Activated effector memory CD4-positive, alpha-beta T cell treated with Interleukin-2 at 50 U/mL for 16 hours (primary cell): ENCODE data around the gene DOCK4.

Source experiments
- DNase-seq: peaks from one replicate; pipeline ENCODE4 v3.0.0-alpha.2; 2020

Gene DOCK4

DNA sequence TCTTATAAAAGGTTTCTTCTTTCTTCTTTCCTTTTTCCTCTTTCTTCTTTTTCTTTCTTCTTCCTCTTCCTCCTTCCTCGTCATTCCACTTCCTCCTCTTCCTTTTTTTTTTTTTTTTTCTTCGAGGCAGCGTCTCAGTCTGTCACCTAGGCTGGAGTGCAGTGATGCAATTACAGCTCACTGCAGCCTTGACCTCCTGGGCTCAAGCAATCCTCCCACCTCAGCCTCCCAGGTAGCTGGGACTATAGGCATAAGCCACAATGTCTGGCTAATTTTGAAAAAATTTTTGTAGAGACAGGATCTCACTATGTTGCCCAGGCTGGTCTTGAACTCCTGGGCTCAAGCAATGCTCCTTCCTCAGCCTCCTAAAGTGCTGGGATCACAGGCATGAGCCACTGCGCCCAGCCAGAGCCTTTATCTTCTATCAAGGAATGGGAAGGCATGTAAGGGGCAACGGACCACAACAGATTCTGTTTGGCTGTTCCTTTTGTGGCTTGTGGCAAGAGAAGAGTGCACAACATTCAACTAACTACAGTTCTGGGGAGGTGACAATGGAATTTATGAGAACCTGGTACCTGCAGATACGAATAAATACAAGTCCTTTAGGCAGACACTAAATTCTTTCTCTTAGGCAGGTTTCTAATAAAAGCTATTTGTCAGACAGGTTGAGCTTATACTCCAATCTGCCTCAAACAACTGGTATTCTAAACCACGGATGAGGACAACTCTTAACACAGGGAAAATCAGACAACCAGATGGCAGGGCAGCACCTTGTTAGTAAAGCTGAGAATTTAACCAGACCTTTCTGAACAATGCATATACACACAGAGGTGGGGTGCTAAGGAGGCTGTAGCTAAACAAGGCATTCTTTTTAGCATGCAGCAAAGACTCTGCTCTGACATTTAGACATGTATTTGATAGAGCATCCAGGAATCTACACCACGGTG is 100.3 kb downstream of the DOCK4 start:
- DNase-seq = no peak

DNA sequence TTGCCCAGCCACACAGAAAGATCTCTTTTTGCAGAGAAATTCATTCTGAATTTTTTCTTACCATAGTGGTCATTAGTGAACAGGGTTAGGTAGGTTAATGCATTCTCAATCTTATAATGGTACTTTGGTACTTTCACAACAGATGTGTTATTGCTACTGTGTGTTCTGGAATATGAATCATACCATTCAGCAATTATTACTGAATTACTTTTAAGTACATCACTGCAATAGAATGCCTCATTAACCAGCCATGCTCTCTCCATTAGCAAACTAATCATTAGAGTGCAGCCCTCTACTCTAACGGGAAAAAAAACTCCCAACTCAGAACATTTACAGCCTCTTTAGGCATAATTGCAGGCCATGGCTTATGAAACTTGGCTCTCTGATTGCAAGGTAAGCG is 102.1 kb downstream of the DOCK4 start:
- DNase-seq = no peak

DNA sequence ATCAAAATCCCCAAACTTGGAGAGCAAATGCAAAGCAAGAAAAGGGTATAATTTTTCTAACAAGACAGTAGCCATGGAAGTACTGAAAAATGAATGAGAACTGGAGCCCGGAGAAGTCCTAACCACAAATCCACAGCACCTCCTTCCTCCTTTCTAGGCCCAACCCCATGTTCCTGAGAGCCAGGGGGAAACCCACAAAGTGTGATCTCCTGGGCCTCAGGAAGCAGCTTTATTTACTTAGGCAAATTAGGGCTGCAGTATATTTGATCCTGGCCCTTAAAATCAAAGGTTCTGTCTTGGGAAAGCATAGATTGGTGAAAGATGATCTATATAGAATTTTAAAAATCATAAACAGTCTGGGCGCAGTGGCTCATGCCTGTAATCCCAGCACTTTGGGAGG is 103.0 kb downstream of the DOCK4 start:
- DNase-seq = no peak

DNA sequence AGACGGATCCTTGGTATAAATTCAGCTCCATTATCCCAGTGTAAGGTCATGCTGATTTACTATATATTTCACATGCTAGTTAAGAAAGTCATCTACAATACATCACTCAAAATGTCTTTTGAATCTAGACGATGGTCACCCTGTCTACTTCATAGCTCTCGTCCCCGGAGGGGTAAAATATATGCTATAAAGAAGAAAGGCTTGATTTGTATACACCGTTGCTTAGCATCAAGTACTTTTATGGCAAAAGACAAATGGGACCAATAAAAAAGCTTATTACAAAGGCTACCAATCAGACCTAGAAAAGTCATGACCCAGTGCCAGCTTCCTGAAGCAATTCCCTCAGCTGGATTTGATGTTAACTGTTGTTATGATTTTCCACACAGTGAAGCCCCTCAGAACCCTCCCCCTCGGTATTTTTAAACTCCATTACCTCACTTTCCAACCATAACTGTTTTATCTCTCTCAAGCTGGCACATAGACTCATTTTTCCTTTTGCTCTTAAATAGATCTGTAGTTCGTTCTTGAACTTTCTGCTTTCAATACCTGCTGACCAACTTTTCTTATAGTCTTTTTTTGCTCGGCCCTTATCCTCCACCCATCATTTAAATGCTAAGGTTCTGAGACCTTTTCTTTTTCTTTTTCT is 104.9 kb downstream of the DOCK4 start:
- no peak for DNase-seq

DNA sequence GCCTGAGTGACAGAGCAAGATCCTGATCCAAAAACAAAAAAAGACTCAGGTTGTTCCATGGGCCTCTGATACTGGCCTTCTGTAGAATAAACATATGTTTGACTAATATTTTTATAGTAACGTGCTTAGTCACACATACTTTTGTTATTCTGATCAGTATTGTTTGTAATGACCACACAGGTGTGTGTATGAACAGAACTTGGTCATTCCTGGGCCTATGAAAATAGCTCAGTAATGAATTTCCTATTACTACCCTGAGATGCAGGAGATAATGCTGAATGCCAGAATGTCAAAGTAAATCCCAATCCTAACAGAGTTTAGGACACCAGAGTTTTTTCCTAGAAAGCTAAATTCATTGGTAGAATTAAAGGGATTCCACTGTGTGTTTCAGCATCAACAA is 108.7 kb downstream of the DOCK4 start:
- DNase-seq = no peak

DNA sequence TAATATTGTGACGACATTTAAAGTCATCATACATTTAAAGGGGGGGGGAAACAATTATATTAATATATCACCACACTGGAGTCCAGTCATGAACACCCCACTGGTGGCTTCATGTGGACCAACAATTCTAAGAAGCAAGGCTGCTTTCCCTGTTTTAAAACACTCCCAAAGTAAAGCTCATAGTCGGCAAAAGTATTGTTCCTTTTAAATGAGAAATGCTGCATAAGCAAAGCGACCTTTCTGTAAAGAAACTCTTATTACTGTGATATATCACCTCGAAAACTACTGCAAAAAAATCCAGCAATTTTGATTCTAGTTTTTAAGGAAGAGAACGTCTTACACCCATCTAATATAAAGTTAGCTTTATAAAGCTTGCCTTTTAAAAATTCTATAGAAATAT is 112.8 kb downstream of the DOCK4 start:
- no peak for DNase-seq

DNA sequence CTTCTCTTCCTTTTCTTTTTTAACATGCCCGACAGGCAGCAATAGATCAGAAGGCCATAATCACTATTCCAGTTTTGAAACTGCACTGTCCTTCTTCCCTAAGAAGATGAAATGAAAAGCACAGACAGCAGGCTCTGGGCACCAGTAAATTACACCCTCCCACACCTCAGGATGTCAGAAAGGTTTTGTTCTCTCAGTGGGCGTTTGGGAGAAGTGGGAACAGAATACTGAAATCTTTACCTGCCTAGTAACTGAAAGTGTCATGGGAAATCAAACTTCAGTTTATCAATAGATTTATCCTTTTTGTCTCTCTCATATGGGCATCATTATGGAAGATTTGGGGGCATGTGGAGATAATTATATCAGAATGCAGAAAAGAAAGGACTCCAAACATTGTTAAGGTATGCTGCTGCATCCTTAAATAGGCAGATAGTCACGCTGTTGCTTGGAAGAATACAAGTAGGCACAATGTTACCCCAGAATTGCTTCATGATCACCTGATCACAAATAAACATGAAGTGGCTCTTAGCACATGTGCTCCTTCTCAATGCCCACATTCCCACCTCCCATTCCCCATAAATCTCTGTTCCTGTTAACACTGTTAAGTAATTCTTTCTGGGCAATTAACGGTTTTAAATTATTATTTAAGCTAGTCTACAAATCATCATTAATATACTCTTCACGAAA is 113.3 kb downstream of the DOCK4 start:
- no peak for DNase-seq

DNA sequence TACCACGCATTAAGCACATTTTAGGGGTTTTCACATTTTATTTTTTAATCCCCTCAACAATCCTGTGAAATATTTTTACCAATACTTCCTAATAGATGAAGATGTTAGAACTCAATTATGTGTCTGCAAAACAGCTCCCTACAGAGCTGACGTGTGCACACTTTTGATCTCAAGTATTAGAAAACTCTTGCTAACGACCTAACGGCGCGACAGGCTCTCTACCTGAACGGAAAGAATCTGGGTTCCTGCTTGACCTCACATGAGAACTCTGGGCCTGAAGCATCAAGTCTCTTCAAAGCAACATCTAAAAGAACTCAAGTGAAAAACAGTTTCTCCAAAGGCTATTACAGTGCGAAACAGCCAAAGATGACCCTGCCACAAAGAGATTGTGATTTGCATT is 113.9 kb downstream of the DOCK4 start:
- no peak for DNase-seq

DNA sequence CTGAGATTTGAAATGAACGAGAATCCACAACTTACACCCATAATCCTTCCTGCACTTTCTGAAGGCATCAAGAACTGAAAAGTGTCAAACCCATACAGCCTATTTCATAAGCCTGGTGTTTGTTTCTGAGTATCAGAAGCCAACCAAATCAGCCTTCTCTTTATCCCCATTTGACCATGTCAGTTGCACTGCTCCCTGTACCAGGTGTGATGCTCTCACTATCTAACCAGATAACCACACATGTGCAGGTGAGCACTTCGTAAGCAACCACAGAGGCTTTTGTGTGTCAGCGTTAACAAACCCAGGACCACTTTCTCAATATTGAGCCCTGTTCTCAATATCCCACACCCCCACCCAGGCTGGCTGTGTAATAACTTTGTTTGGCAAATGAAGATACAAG is 114.4 kb downstream of the DOCK4 start:
- no peak for DNase-seq

DNA sequence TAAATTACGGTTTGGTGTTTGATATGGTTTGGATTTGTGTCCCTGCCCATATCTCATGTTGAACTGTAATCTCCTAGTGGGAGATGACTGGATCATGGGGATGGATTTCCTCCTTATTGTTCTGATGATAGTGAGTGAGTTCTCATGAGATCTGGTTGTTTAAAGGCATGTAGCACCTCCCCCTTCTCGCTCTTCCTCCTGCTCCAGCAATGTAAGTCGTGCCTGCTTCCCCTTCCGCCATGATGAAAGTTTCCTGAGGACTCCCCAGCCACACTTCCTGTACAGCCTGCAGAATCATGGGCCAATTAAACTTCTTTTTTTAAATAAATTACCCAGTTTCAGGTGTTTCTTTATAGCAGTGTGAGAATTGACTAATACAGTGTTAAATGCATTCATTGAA is 116.6 kb downstream of the DOCK4 start:
- DNase-seq = no peak

DNA sequence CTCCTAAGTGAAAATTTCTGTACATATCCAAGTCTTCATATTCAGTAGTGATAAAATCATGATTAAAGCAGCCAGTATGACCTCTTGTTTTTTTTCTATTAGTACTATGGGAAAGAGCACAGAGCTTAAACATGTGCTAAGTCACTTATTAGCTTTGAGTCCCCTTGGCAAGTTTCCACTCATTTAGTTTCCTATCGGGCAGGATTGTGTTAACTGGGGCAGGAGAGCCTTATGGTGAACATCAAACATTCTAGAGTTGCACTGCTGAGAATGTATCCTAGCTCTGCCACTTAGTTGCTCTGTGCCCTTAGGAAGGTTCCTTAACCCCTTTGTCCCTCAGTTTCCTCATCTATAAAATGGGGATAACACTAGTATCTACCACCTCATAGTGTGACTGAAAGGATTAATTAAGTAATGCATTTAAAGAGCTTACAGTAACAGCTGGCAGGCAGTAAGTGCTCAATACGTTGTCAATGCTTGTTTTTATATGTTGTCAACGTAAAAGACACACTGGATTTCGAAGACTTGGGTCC is 117.6 kb downstream of the DOCK4 start:
- no peak for DNase-seq

DNA sequence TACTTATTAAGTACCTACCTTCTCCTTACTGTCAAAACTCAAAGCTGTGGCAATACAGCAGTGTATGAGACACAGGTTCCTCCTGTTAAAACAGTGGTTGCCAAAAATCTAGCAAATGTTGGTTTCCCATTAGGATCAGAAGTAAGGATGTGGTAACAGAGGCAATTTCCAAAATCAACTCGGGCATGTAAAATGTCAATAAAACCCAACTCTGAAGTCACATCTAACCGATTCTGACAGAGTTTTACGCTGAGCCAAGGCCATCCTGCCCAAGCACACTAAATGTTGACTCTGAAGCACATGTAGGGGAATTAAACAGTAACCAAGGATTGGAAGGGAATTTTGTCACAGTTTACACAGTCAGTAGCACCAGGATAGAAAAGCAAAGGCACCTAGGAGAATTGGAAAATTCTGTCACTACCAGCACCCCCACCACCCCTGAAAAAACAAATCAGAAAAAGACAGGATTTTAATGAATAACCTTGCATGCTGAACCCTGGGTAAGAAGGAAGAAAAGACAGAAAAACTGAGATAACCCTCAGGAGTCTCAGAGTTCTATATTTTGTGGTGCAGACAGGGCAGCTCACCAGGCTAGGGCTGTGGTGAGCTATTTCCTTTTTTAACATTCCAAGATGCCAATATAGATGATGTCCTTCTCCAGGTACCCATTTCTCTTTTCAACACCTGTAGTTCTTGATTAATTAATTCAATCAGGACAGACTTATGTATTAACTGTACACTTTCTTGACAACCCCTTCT is 119.5 kb downstream of the DOCK4 start:
- no peak for DNase-seq

DNA sequence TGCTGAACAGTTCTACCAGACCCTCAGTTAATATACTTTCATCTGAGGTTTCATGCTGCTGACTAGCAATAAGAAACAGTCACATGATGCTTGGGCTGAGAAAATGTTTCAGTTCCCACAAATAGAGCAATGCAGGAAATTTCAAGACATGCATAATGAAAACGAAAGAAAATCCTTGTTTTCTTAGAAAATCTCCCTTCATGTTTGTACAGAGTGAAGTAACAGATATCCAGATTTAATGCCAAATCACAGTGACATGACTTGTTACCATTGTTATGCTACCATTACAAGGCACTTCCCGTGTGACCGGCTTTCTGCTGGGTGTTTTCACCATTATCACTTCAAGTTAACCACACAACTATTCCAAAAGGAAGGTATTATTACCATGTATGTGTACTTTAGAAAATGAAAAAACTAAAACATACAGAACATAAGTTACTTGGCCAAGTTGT is 121.7 kb downstream of the DOCK4 start:
- DNase-seq = no peak

DNA sequence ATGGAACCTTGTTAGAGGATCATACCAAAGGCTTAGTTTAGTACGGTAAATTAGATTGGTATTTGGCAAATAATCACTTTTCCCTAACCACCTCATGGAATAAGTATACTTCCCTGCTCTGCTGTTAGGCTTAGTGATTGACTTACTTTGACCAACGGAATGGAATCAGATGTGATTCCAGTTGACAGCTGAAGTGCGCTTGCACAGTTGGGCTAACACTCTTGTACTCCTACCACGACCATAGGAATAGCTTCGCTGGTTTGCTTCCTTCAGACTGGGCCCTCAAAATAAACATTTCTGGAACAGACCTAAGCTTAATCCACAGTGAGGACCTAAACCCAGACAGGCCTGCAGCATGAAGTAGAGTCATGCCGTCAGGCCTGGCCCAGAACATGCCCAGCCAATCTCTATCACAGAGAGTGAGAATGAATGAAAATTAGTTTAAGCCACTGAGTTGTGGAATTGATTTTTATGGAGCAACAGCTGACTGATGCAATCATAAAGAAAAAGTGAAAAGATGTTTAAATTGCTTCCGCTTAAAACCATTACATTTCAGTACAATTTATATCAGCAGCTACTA is 122.3 kb downstream of the DOCK4 start:
- no peak for DNase-seq

DNA sequence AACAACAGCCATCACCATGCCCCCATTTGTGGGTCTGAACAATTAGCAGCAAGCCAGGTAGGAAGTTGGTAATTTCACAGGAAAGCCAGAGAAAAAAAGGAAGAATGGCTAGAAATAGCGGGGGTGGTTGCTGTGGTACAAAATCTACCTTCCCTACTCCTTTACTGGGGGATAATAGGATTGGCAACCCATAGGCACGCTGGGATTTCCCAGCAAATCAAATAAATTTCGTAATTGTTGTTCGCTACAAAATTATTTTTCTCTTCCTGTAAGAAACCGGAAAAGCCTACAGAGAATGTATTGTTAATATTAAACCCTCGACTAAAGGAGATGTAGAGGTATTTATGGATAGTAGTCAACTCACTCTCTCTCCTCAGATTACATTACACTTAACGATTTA is 123.9 kb downstream of the DOCK4 start:
- no peak for DNase-seq

DNA sequence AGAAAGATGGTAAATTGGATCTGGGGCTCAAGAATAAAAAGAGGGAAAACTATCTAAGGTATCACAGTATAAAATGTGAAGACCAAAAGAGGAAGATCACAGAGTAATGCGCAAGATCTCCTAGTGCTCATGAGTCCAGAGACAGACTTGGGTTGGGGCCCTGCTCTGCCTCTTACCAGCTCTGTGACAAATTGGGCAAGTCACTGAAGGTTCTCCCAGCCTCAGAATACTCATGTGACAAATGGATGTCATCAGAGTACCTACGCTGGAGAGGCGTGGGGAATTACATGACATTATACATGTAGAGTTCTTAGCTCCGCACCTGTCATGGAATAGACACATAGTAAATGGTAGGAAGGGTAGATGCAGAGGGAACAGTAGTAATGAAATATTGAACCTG is 124.4 kb downstream of the DOCK4 start:
- no peak for DNase-seq

DNA sequence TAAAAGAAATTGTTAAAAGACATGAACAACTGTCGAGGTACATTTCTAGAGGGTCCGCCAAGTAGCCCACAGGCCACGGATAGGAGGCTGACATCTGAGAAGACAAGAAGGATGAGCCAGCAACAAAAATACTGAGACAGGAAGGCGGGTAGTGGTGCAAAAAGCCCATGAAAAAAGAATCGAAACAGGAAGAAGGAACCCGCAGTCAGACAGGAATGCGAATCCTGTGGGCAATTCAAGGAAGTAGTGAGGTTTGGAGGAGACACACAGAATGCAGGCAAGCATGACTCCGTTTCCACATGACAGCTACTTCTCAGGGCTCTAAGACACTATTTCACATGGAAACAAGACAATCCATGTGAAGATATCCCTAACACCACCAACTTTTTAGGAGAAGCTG is 125.2 kb downstream of the DOCK4 start:
- DNase-seq = no peak

DNA sequence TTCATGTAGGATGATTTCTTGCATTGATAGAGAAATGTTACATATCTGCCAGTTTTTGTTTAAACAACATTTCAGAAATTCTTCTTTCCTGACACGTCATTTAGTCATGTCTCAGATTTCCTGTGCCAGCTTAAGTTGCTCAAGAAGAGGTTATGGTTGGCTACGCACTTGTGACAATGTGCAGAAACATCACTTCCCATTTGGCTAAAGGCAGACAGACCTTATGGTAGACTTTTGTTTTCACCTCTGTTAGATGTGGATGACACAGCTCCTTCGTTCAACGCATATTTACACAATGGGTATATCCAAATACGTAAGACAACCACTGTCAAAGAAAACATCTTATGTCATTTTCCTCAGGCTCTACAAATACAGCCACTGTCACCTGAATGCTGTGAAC is 125.8 kb downstream of the DOCK4 start:
- no peak for DNase-seq

DNA sequence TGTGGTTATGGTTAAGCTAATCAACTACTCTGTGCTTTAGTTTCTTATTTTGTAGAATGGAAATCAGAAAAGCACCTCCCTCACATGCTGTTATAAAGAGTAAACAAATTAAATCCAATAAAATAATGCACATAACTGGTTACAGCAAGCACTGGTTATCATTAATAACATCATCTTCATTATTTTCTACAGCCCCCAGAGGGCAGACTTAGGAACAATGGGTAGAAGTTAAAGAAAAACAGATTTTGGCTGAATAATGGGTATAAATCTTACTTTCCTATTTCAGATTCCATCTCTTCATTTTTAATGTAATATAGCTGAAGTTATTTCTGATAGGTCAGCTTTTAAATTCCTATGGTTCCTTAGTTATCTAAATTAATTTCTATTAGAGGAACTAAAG is 126.5 kb downstream of the DOCK4 start:
- no peak for DNase-seq

DNA sequence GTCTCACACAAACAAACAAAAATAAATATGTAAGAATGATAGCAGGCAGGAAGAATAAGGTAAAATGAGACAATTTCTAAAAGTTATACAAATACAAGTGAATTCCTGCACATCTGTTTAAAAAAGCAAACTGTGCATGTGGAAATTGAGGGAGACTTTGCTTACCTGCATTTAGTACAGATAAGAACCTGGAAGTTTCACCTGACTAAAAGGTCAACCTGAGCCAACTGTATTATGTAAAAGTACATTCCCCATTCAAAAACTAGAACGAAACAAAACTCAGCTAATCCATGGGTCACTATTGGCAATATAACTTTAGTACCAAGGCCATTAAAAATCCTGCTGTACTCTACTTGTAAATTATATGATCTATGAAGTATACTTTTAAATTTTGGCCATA is 127.1 kb downstream of the DOCK4 start:
- no peak for DNase-seq

DNA sequence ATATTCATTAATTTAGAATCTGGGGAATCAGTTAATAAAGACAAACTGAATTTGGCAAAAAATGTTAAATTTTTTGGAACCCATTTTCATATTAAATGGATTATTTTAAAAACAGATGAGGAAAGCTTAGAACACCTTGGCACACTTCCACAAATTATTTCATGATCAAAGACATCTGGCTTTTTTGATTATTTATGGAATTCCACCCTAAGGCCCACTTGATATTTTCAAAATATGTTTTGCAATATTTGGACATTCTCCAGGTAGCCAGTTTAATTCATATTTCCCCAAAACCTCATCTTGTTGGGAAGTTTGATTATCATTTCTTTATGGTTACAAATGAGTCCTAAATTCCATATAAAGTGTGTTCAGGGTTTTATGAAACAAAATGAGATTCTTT is 129.9 kb downstream of the DOCK4 start:
- DNase-seq = no peak

DNA sequence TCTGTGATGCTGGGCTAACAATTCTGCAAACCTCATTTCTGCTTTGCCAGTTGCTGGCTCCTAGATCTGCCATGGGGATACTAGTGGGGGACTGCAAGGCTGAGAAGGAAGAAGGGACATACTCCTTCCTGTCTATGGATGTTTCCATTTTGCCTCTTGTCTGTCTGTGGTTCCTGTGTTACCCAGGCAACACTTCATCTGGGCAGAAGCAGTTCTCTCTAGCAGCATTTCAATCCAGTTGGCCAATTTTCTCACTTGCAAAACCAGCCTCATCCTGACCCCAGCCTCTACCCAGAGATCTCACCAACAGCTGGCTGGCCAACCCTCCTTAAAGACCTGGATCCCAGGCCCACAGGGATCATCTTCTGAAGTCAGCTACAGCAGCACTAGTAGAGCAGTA is 131.7 kb downstream of the DOCK4 start:
- DNase-seq = no peak
